Left colon (tissue), 2 donors: ENCODE measurements around the gene USP40. TPM values are rescaled to one million over a fixed set of nuclear protein-coding genes. Genes with fewer than 3 reads are reported as not detected.

Experiments
- ATAC-seq: fragments of 200-7000 bp; cut with Tn5 transposase; one replicate; pipeline ENCODE4 v1.9.1; 2020; ENCODE audit warnings: mild to moderate bottlenecking, moderate library complexity
- DNase-seq, 2 donors: peaks; one replicate each; pipeline ENCODE4 v3.0.0-alpha.2; 2020
- intact Hi-C, 2 donors: fragments of 100-400 bp; cut with DNase I in 1 of 2; cut with micrococcal nuclease in 1 of 2; formaldehyde crosslinking; loops; one replicate each; pipeline versions ENCODE4 v1.11.2 to v1.14.0; 2022; cut with DNase I, micrococcal nuclease
- total RNA-seq, 2 donors: library from RNA; stranded (reverse); fragmentation: NEBNext Ultra II Directional; extraction: Animal tissue kit (Norgen Biotek cat#: 25700); gene quantifications; one replicate each; pipeline ENCODE4 v1.2.1, GENCODE V29; 2021
- donor health status: DM: no; HTN: no; CAD: no.
- donor health status: DM: yes; HTN: yes; CAD: no.

Gene USP40
- total RNA-seq, 2 donors from 2014 or later = 26.4 to 27.9 TPM

DNA sequence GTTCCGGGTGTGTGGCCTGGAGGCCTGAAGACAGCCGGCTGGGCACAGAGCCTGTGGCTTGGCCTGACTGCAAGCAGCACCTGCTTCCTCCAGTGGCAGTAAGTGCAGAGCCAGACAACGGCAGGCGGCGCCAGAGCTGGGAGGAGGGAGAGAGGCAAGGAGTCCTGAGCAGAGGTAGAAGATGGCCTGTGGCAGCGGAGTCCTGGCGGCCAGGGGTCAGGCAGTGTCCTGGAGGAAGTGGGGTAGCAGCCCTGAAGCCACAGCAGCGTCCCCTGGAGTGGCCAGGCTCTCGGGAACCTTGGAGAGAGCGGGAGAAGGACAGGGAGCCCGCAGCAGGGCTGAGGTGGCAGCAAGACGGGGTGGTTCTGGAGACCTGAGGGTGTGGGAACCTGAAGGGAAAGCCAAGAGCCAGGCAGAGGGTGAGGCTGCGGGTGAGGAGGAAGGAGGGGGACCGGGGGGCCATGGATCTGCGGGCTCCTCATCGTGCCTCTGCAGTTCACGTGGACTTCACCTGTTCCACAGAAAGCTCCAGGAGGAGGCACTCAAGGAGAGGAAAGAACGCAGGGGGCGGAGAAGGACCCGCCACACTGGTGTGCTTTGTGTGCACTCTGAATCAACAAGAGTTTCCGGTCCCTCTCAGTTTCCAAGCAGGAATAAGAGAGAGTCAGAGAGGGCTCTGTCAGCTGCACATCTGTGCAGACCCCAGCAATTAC is 85.9 kb downstream of the USP40 start:
- DNase-seq (peak; percentile 59 to 63), ATAC-seq (peak; percentile 72)
- intact Hi-C loops = no loop called here

DNA sequence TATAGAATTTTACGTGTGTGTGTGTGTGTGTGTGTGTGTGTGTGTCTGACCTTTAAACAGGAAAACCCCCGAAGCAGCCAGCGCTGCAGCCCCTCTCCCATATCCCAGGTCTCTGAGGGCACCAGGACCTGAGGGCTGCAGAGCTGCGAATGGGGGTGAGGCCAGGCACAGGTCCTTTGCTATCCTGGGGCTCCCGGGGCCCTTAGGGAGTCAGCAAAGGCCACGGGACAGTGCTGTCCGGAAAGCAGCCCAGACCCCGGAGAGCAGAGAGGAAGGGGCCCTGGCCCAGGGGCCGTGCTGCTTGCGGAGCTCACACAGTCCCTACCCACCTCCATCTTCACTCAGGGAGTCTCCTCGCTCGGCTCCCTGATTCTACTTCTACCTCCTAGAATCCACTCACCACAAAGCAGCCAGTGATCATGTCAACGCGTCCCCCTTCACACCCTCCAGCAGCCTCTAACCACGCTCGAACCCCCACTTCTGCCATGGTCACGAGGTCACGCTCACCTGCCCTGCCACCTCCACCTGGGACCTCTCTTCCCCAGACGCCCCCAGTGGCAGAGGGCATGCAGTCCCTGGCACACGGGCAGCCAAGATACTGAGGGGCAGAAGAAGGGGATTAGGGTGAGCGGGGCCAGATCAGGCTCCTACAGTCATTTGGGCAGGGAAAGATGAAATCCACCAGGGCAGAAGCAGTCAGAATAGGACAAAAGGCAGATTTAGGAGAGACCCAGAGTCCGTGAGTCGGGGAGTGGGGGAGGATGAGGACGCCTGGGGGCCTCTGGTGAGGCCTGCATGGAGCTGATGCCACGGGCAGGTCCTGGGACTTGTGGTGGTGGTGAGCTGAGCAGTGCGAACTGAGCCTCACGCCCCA is 86.7 kb downstream of the USP40 start:
- intact Hi-C loops = no loop called here
- DNase-seq (no peak), ATAC-seq (no peak)

DNA sequence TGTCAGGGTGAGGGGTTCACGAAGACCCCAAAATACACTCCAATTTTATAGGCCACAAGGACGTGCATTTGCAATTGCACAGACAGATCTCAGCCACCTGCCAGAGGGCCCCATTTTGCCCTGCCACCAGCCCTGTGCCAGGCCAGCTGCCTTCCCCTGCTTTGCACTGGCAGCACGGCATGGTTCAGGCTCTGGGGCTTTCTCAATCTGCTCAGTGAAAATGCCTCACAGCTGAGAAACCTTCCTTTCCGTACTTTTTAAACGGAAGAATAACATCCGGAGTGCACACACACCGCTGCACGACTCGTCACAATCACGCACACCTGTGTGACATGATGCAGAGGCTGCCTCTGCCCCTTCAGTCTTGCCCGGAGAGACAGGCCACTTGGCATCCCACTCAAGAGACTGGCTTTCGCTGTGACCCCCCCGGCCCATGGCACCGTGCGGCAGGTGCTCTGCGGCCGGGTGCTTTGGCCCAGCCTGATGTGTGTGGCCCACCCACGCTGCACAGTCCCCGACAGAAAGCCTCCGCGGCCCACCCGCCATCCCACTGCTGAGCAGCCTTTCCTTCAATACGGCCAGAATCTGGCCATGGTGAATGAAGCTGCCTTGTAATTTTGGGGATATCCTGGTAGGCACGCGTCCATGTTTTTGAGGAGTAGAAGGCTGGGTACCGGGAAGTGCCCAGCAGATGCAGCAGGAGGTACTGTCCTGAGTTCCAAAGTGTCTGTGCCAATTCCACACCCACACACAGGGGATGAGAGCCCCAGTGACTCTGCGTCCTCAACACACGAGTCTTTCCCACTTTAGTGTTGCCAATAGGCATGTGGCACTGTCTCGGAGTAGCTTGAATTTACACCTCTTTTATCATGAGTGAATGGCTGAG is 88.8 kb downstream of the USP40 start:
- intact Hi-C loops = no loop called here
- no peak for ATAC-seq

DNA sequence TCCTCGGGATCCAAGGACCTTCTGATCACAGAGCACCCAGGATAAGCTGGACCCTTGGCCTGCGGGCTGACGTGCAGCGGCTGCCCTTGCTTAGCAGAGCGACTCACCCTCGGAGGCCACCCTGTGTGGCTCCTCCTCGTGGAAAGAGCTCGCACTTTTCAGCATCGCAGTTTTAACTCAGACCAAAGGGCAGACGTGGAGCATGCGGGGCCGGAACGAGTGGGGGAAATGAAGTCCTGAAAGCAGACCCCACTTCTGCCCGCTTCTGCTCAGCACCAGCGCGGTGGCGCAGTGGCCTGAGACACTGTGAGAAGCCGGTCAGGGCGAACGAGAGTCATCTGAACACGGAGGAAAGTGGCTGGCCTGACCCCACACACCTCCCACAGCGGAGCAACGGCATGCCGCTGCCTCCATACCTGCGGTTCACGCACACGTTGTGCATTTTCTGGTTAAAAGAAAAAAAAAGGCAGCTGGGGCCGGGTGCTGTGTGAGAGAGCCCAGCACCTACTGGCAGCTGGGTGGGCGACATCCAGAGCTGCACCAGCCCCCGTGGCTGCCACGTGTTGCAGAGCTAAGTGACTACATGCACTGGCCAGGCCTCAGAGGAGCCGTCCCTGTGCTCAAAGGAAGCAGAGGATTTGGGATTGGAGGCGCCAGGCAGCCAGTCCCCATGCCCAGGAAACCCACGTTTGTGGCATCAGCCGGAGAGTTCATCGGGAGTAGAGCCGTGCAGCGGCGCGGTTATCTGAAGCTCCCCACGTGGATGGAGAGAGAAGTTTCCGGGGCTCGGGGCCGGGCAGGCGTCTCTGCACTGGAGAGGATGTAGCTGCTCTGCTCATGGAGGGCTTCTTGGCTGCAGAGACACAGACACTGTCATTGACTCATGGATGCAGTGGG is 89.7 kb downstream of the USP40 start:
- ATAC-seq (no peak), DNase-seq (no peak)
- intact Hi-C loops = no loop called here

More for the DNA sequence above, 88.8 kb downstream of the USP40 start:
- no peak for DNase-seq

DNA sequence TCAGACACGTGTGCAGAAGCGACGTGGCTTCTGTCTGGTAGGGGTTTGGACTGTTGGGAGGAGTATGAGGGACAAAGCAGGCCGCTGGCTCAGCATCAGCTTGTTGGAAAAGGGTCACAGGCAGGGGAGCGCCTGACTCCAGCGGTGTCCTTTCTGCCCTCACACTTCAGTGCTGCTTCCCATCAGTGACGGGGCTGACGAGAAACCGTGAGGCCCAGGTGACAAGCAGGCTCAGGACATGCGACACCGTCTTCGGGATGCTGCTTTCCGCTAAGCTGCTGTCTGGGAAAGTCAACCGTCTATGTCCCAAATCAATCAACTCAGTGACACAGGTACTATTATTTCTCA is 90.5 kb downstream of the USP40 start:
- no peak for DNase-seq
- ATAC-seq = no peak
- intact Hi-C loops = no loop called here

DNA sequence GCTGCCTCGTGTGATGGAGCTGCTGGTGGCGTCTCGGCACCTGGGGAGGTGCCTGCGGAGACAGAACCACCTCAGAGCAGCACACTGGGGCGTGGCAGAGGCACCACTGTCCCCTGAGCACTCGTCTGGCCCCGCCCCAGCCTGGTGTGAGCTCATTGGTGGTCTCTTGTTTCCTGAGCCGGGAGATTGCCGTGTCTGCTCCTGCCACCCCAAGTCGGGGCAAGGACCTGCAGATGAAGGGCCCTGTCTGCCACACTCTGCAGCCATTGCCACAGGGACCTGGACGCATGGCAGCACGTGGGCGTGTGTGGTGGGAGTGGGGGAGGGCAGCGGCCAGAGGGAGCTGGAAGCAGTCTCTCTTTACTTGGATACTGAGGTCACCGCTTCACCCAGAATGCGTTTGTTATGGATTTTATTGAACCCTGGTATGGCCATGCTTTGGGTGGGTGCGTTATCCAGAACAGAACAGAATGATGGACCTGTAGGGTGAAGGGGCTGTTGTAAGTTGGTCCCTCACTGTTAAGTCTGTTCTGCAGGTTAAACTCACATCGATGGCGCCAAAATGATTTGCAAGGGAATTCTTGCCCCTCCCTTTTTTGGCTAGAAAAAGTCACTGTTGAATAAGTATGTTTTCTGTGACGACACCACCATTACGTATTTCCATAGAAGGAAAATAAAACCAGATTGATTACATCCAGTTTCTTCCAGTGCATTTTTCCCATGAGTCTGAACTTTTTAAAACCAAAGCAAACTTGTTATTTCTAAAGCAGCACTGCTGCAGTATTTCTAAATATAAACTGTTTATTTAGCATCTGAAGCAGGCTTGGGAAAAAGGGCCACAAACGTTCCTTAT is 92.0 kb downstream of the USP40 start:
- ATAC-seq (peak; percentile 2), DNase-seq (no peak)
- intact Hi-C loops = no loop called here

DNA sequence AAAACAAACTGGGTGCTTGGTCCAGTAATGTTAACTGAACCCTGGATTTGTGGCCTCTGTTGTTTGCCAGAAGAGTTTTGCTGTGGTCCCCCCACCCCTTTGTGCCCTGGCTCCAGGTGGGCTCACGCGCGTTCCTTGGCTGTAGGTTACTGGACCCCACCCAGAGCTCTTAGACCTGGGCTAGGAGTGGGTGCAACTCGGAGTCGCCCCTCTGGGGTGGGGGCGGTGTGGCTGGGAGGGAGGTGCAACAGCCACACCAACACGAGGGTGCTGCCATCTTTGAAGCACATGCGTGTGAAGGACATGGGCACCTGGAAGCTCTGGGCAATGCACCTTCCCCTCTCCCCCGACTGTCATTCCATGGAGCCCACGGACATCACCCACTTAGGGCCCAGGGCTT is 92.7 kb downstream of the USP40 start:
- ATAC-seq = peak; percentile 4
- no peak for DNase-seq
- intact Hi-C loops = no loop called here

DNA sequence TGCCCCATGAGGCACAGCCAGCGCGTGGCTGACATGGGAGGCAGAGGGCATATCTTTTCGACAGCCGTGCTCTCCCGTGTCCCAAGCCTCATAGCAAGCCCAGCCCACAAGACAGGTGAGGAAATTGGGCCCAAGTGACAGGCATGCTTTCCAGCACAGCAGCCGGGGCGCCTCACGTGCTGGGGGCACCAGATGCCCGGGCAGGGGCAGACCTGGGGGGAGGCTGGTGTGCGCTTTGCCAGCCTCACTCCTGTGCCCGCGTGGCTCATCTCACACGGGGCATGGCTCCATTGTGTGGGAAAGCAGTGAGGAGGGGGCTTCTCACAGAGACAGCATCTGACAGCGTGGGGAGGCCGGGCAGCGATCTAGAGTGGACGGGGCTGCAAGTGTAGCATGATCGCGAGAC is 93.2 kb downstream of the USP40 start:
- no peak for DNase-seq
- intact Hi-C loops = no loop called here
- no peak for ATAC-seq

DNA sequence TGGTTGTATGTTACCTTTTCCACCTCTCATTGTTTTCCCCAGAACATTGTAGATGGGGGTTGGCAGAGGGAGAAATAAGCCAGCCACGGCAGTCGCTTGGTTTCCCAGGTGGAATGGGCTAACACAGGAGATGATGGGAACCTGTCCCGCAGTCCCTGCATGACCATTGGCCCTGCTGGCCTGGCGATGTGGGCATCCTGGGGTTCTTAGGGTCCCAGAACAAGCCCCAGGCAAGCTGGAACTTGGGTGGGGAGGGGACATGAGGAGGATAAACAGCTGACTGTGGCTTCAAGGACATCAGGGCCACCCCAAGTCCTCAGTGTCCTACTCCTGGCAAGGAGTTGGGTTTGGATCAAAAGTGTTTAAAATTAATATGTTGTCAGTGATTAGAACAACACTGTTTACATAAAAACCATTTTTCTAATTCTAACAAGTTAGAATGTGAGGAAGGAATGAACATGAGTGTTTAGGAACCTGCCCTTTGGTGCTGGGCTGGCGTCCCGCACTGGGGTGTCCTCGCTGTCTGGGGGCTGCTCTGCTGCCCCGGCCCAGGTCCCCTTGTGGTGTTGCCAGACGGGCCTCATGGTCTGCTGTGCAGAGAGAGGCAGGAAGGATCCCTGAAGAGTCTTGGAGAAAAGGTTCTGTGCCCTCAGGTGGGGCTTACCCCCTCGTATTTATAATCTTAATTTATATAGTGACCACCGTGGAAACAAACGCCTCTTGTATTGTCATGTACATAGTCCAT is 95.1 kb downstream of the USP40 start:
- ATAC-seq (no peak), DNase-seq (no peak)
- intact Hi-C loops = no loop called here

DNA sequence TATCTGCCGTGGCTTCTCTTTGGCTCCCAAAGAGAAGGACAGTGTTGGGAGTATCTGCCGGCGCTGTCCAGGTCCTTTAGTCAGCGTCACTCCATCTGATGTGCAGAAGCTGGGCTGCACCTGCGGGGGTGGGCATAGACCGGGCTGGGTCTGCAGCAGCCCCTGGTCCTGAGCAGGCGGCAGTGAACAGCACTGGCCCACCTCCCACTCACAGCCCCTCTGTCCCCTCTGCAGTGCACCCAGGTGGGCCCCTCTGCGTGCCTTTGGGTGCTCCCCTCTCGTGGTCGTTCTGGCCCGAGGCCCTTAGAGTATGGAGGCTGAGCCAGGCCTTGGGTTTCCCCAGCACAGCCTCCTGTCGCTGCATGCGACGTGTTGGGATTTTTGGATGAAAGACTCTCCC is 95.7 kb downstream of the USP40 start:
- ATAC-seq = no peak
- DNase-seq = no peak
- intact Hi-C loops = no loop called here

DNA sequence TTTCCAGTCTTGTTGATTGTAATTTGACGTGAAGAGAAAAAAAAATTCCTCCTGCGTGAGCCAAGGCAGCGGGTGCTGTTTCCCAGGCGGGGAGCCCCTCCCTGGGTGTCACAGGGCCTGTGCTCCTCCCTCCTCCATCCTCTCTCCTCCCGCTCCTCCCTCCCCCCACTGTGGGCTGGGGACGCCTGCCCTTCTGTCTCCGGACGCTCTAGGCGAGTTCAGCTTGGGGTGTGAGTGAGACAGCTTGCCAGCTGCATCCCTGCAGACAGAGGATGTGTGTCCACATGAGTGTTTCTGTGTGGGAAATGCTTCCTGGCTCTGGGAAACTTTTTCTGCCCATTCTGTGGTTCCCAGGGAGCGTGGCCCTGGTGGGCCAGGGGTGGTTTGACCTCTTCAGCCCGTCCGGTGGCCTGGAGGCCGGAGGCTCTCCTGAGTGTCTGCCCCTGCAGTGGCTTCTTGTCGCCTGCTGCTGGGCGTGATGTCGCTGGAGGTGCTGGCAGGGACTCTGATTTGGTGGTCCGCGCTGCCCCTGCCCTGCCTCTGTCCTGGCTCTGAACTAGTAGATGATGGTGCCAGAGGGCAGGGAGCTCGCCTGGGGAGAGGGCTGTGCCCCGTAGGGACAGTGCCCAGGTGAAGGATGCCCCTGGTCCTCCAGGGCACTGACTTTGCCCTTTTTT is 96.4 kb downstream of the USP40 start:
- intact Hi-C loops = no loop called here
- DNase-seq = peak in 1 of 2 donors; percentile 60
- ATAC-seq = peak; percentile 18

DNA sequence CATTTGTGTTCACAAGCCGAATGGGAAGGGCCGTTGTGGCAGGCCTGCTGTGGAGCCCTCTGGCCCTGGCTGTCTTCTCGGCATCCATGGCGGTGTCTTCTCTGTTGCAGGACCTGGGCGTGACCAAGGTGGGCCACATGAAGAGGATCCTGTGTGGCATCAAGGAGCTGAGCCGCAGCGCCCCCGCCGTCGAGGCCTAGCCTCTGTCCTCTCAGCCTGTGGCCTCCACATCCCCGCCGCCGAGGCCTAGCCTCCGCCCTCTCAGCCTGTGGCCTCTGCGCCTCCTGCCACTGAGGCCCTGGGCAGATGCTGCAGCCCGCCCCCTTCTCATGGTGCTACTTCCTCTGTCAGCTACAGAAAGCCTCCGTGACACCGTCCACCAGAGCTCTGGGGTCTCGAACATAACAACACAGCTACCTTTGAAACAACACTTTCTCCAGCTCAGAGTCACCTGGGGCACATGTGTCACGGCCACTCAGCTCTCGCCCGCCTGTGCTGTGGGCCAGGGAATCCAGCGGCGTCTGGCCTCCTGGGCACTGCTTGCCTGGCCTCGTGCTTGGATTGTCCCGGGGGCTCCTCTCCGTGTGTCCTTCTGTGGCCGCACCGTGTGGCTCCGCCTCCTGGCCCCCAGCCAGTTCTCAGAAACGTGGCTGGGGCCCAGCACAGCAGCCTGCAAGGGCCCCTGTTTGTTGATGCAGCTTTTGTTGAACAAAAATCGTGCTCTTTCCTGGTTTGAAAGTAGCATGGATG is 97.1 kb downstream of the USP40 start:
- DNase-seq = no peak
- peak; percentile 18 for ATAC-seq
- intact Hi-C loops = no loop called here

DNA sequence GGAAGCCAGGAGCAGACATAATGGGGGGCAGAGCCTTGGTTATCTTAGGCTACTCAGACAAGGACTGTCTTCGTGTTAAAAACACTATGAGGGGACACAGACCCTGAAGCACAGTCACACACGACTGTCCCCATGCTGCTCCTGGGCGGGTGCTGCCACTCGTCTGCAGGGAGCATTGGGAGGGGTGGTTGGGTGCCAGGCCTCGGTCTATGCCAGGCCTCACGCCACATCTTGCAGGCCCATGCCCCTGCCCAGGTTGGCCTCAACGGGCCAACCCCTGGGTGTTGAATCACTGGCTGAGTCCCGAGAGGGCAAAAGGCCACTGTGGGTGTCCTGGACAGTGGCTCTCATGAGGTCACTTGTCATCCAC is 97.9 kb downstream of the USP40 start:
- ATAC-seq (no peak), DNase-seq (no peak)
- intact Hi-C loops = no loop called here

DNA sequence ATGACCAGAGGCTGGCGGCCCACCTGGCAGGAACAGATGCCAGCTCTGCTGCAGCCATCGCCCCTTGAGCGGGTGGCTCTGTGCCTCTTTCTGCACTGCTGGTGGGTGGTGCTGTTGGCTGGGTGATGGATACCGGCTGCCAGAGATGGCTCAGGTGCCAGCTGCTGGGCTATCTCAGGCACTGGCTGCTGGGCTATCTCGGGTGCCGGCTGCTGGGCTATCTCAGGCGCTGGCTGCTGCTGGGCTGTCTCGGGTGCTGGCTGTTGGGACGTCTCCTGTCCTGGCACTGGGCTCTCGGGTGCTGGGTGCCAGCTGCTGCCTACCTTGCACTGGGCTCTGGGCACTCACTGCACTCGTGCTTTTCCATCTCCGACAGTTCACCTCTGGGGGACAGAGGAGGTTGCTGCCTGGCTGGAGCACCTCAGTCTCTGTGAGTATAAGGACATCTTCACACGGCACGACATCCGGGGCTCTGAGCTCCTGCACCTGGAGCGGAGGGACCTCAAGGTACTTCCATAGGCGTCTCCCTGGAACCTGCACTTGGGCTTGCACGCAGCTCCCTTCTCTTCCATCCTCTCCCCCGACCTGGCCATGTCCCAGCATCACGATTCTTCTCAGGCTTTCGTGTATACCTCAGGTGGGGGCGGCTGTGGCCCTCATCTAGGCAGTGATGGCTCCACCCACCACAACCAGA is 98.4 kb downstream of the USP40 start:
- ATAC-seq = no peak
- no peak for DNase-seq
- intact Hi-C loops = no loop called here

DNA sequence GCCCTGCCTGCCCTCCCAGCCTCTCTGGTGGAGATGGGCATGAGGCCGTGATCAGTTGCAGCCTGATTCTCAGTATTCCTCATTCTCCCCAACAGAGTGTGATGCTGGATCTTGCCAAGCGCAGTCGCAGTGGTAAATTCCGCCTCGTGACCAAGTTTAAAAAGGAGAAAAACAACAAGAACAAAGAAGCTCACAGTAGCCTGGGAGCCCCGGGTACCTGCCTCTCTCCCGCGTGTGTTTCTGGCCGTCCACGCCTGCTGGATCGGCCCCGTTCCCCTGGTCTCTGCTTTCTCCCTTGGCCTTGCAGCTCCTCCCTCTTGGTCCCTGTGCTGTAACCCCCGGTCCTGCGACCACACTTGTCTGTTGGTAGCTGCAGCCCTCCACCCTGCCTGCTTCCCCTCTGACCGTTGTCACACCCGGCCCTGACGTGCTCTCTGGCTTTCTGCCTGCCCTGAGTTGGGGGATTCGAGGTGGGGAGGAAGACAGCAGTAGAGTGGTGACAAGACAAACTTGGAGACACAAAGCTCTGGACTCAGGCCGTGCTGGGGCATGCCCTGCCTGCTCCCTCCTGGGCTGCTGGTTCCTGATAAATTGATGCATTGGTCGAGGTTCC is 99.5 kb downstream of the USP40 start:
- no peak for ATAC-seq
- intact Hi-C loops = no loop called here
- peak in 1 of 2 donors; percentile 12 for DNase-seq
